ENCODE data around the gene AFF2.
"Not testable (repeated sequence)": the region's sequence is repeated elsewhere in the genome, so short reads cannot be mapped to it uniquely, and the experiment has no call there.

Gene AFF2

DNA sequence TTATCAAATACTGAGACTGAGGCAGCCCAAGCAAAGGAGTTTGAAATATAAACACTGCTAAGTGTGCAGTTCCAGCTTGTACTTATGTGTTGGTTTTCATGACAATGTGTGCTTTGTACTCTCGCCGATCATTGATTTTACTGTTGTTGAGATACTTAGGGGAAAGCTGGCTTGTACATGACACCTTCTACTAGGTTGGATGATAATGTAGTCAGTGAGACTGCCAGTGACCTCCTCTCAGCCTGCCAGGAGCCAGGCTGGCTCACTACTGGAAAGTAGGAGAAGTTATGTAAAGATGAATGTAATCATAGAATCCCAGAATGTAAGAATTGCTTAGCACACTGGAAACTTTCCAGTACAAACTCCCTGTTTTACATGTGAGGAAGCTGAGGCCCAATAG lies 132.0 kb downstream of the AFF2 start:
- in situ Hi-C loops (cut with MboI; ENCODE audit: low sequenced_read_pairs), result no loop called here

DNA sequence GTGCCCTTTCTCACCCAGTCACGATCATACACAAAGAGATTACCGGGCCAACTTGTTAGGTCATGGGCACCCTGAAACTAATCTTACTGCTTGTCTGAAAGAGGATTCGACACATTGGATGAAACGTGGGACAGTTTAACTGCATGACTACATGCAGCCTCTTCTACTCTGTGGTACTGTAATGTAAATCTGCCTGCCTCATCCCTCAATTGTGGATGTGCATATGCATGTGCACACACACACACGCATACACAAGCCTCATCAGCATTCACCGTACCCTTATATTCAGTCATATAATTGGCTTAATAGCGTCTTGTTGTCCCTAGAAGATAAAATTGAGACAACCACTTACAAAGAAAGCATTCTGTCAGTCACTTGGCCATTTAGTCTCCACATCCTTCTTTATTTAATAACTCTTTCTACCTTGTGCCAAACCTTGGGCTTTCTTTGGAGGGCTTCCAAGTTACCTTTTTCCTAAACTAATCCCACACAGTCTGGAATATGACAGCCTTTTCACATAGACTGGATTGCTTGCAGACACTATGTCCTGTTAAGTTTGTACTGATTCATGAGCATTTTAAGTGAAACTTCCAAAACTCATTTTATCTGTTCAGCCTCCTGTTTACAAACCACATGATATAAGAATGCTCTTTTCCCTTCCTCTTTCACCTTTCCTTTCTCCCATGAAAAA lies 132.9 kb downstream of the AFF2 start:
- in situ Hi-C loops (cut with MboI; ENCODE audit: low sequenced_read_pairs), result no loop called here

DNA sequence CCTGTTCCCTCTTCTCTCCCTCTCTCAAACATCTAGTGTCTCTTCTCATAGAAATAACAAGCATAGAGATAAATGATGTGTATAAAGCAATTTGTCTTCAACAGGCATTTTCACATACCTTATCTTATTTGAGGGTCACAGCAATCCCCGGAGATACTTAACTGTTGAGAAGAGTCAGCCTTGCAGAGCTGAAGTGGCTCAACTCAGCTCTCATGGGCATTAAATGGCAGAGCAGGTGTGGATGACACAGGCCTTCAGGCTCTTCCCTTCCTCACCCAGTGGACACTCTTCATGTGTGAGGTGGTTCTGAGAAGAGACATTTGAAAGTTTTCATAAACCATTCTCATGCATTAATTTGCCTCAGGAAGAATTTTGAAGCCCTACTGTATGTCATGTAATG lies 134.2 kb downstream of the AFF2 start:
- in situ Hi-C loops (cut with MboI; ENCODE audit: low sequenced_read_pairs), result no loop called here

DNA sequence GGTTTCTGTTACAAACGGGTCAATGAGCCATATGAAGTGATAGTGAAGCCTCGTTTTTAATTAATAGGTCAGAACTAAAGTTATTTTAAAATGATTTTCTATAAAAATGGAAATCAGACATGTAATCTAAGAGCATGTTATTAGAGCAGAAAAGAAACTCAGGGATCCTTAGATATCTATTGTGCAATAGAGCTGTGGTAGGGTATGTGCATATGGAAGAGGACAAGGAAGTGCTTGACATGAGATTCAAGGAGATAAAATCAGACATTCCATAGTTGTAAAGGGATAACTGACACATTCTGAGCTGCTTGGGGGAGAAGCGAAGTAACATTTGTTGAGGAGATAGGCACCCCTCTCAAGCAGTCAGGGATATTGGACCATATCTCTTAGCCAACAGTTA lies 143.0 kb downstream of the AFF2 start:
- in situ Hi-C loops (cut with MboI; ENCODE audit: low sequenced_read_pairs), result no loop called here

DNA sequence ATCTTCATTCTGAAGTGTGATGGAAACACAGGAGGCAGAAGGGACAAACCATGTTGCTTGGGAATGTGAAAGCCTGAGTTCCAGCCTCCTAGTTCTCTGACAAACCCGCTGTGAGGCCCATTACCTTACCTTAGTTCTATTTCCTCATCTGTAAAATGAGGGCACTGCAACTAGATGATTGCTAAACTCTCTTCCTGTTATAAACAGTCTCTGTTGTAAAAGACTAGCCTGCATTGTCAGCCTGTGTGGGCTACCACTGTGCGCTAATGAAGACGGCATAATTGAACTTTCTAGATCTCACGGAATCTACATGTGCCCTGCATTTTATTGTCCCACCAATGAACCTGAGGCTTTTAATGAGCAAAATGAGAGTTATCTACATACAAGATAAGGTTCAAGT lies 147.2 kb downstream of the AFF2 start:
- in situ Hi-C loops (cut with MboI; ENCODE audit: low sequenced_read_pairs), result no loop called here

- in situ Hi-C loops (cut with MboI; ENCODE audit: low sequenced_read_pairs), result no loop called here
These were observed 148.9 kb downstream of the AFF2 start for GRCh38 chrX:148649145-148649795.

DNA sequence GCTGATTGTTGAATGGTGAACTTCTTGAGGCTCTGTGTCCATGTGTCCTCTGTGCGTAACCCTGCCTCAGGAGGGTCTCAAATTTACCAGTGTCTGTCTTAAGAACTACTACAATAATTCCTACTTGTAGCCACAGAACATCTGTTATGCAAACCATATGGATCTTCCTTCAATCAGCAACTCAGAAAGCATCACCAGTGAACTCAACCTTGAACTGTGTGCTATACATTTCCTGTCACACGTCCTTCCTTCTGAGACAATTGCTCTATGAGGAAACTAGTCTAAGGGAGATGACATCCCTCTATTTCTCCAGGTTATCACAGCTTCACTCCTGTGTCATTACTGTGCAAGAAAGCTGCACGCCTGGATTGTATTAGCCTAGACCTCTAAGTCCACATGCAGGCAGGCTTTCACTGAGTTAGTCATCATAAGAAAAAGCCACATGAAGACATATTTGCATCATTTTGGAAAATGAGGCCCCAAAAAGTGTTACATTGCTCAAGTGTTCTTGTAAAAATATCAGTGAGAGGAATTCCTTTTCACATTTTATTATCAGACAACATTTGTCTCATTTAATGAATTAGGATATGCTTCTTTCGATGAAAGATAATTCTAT lies 157.8 kb downstream of the AFF2 start:
- in situ Hi-C loops (cut with MboI; ENCODE audit: low sequenced_read_pairs), result no loop called here

DNA sequence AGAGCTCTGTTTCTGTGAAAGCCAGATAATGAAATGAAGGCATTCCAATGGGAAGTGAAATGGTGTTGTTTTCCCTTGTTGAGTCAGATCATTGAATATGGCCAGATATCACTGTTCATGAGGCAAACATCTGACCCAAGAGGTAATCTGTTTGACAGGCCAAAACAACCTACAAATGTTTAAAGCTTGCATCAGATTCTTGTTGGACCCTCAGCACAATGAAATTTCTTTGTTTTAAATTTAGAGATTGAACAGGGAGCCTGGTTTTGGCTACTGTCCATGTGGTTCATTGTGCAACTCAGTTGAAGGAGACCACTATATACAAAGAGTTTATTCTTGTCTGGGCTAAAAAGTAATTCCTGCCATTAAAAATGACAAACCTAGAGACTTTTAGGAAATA lies 159.1 kb downstream of the AFF2 start:
- in situ Hi-C loops (cut with MboI; ENCODE audit: low sequenced_read_pairs), result no loop called here

- in situ Hi-C loops (cut with MboI; ENCODE audit: low sequenced_read_pairs), result no loop called here
These were observed 160.6 kb downstream of the AFF2 start for GRCh38 chrX:148661035-148661434.

- in situ Hi-C loops (cut with MboI; ENCODE audit: low sequenced_read_pairs), result no loop called here
These were observed 161.6 kb downstream of the AFF2 start for GRCh38 chrX:148662014-148662413.

DNA sequence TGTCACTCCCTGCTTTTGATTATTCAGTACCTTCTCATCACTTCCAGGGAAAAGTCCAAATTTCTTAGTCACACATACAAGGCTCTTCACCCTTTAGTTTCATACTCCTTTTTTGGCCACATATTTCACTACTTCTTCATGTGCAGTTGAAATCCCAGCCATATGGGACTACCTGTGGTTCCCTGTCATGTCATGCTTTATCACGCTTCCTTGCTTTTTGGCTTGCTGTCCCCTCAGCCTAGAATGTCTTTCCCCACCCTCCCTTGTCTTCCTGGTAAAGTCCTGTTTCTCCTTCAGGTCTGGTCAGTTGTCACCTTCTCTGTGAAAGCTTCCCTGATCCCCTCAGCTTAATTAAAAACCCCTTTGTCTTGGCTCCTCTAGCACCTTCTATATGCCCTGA lies 163.8 kb downstream of the AFF2 start:
- in situ Hi-C loops (cut with MboI; ENCODE audit: low sequenced_read_pairs), result no loop called here

DNA sequence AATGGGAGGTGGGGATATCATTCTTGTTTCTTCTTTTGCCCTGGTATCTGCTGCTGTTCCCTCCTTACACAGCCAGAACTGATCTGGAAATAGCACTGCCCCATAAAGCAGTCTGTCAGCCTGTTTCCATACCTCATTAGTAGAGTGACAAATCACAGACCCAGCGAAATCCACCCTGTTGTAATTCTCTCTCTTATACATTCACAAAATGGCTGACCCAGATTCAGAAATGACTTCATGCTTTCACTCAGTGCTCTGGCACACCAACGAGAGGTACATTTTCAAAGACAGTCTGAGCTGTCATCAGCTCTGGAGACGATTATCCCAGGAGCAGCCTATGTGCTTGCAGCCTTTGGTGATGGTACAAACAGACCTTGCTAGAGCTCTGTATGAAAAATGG lies 164.6 kb downstream of the AFF2 start:
- in situ Hi-C loops (cut with MboI; ENCODE audit: low sequenced_read_pairs), result no loop called here

DNA sequence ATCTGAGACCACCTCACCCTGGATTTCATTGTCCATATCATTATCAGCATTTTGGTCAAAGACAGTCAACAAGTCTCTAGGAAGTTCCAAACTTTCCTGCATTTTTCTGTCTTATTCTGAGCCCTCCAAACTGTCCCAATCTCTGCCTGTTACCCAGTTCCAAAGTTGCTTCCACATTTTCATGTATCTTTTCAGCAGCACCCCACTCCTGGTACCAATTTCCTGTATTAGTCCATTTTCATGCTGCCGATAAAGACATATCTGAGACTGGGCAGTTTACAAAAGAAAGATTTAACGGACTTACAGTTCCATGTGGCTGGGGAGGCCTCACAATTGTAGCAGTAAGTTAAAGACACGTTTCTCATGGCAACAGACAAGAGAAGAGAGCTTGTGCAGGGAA lies 168.8 kb downstream of the AFF2 start:
- in situ Hi-C loops (cut with MboI; ENCODE audit: low sequenced_read_pairs), result not testable (repeated sequence)

DNA sequence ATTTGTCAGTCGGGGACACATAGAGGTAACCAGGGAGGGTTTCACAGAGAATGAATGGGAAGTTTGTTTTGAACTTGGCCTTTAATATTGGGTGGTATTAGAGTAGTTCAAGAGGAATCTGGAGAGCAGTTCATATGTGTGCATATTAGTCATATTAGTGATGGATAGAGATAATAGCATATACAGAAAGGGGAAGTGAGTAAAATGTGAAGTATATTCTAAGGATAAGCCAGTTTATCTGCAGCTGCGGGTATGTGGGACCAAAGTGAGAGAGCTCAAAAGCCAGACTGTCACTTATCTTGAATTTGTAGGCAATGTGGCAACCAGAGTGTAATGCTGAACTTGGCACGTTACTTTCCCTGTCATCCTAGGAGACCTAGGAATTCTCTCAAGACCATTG lies 169.9 kb downstream of the AFF2 start:
- in situ Hi-C loops (cut with MboI; ENCODE audit: low sequenced_read_pairs), result no loop called here

DNA sequence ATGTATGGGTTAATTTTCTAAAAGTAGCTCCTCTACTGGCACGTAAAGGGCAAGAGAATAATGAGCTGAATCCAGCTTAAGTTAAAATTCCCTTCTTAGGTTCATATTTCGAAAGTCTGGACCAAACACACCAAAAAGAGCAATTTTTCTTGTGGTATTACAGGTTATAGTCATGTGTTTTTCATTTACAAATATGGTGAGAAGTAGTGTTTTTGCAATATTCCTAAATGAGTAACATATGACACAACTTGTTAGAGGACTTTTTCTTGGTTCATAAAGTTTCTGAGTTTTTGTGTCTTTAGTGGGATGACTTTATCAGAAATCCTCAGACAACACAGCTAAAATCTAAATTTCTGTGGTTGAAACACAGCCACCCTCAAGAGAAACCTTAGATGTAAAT lies 172.1 kb downstream of the AFF2 start:
- in situ Hi-C loops (cut with MboI; ENCODE audit: low sequenced_read_pairs), result no loop called here

DNA sequence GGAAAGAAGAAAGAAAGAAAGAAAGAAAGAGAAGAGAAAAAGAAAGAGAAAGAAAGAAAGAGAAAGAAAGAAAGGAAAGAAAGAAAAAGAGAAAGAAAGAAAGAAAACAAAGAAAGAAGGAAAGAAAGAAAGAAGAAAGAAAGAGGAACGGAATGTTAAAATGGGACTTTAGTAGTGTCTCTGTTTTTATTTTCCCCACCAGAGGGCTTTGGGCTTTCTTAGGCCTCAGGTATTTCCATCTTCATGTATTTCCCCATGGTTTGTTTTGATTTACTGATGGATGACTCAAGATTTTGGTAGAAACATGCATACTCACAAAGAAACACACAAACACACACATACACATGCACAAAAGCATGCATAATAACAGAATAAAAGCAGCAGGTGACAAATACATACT lies 181.2 kb downstream of the AFF2 start:
- in situ Hi-C loops (cut with MboI; ENCODE audit: low sequenced_read_pairs), result no loop called here

DNA sequence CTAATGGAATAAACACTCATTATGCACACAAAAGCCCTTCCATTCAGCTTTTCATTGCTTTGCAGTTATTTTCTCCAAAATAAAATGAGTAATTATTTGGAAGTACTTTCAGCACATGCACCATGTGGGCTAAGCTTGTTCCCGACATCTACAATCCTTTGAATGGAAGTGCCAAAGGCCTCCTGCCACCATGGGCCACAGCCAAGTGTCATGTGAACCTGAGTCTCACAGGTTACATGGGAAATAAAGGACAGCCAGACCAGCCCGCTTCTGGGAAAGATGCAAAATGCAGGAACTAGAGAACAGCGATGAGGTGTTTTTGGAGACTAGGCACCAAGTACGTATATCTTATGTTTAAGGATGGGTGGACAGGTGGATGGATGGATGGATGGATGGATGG lies 181.8 kb downstream of the AFF2 start:
- in situ Hi-C loops (cut with MboI; ENCODE audit: low sequenced_read_pairs), result no loop called here

- in situ Hi-C loops (cut with MboI; ENCODE audit: low sequenced_read_pairs), result no loop called here
These were observed 191.0 kb downstream of the AFF2 start for GRCh38 chrX:148691456-148691855.

DNA sequence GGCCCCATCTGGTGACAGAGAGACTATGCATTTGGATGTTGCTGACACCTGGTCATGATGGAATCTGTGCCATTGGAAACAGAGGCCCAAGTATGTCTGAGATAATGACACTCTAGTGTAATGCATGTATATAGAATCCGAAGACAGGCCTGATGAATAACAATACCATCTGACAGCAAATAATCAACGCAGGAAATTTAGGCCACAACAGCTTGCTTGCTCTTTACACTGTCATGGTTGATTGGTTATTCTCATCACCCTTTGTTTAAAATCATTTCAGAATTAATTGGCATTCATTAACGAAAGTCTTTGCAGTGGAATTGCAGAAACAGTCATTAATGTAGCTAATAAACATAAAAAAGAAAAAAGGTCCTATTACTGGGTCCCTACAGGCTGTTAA lies 194.8 kb downstream of the AFF2 start:
- in situ Hi-C loops (cut with MboI; ENCODE audit: low sequenced_read_pairs), result no loop called here

- in situ Hi-C loops (cut with MboI; ENCODE audit: low sequenced_read_pairs), result no loop called here
These were observed 197.8 kb downstream of the AFF2 start for GRCh38 chrX:148698221-148698620.

GRCh38 chrX:148700021-148700420 lies 199.6 kb downstream of the AFF2 start:
- in situ Hi-C loops (cut with MboI; ENCODE audit: low sequenced_read_pairs), result no loop called here

- in situ Hi-C loops (cut with MboI; ENCODE audit: low sequenced_read_pairs), result no loop called here
These were observed 213.6 kb downstream of the AFF2 start for GRCh38 chrX:148713981-148714380.
